Muscle layer of duodenum (tissue), 2 donors: ENCODE measurements around the gene PRPF8.
"Not testable (repeated sequence)": the region's sequence is repeated elsewhere in the genome, so short reads cannot be mapped to it uniquely, and the experiment has no call there.

Experiments
- H3K27ac ChIP-seq: one replicate; pipeline ENCODE4 v1.7.0; 2013; ENCODE audit warnings: mild to moderate bottlenecking, low read length
- H3K27me3 ChIP-seq: one replicate; pipeline ENCODE4 v1.7.0; 2013; ENCODE audit warnings: low read depth, mild to moderate bottlenecking, control low read depth, low read length
- H3K36me3 ChIP-seq, 2 donors: one replicate each; pipeline ENCODE4 v1.7.0; 2013; ENCODE audit warnings: low read length in 2 of 2, control low read depth in 1 of 2, mild to moderate bottlenecking in 1 of 2; ENCODE audit not compliant: insufficient read depth in 2 of 2, control insufficient read depth in 1 of 2
- H3K4me1 ChIP-seq, 2 donors: one replicate each; pipeline ENCODE4 v1.7.0; 2013; ENCODE audit warnings: low read length in 2 of 2, mild to moderate bottlenecking in 2 of 2, control low read depth in 1 of 2, moderate library complexity in 1 of 2; ENCODE audit not compliant: insufficient read depth in 2 of 2, control insufficient read depth in 1 of 2
- H3K4me3 ChIP-seq, 2 donors: one replicate each; pipeline ENCODE4 v1.7.0; 2013; ENCODE audit warnings: low read length in 2 of 2, low read depth in 1 of 2, mild to moderate bottlenecking in 1 of 2
- H3K9me3 ChIP-seq, 2 donors: one replicate each; pipeline ENCODE4 v1.7.0; 2013; ENCODE audit warnings: low read length in 2 of 2, control low read depth in 1 of 2, mild to moderate bottlenecking in 1 of 2; ENCODE audit not compliant: control insufficient read depth in 1 of 2
- donor health status: healthy.

The PRPF8 gene

GRCh38 chr17:1725642-1726511 is 41.2 kb upstream of the PRPF8 start:
- peak overlapping the region; percentile 57 to 78 for H3K4me3 ChIP-seq
- peaks cover 0 to 32% of the 10 kb centered on the region in 2 donors for H3K36me3 ChIP-seq
- H3K27ac ChIP-seq = no peak overlapping the region
- no peaks in the 10 kb centered on the region for H3K27me3 ChIP-seq
- H3K9me3 ChIP-seq = no peaks in the 10 kb centered on the region
- peaks cover 0 to 28% of the 10 kb centered on the region in 2 donors for H3K4me1 ChIP-seq

GRCh38 chr17:1724869-1725641 is 40.4 kb upstream of the PRPF8 start:
- H3K36me3 ChIP-seq = peaks cover 0 to 27% of the 10 kb centered on the region in 2 donors
- peaks cover 0 to 33% of the 10 kb centered on the region in 2 donors for H3K4me1 ChIP-seq
- H3K9me3 ChIP-seq = no peaks in the 10 kb centered on the region
- H3K27me3 ChIP-seq = no peaks in the 10 kb centered on the region
- H3K27ac ChIP-seq = no peak overlapping the region
- H3K4me3 ChIP-seq = peak overlapping the region; percentile 57 to 78

GRCh38 chr17:1724351-1724868 is 39.7 kb upstream of the PRPF8 start, which contains the start of gene WDR81:
TSS of gene WDR81 (plus strand) at chr17:1724704. CDS start at chr17:1724960, 256 bp downstream.
- Histone ChIP-seq H3K4me1 (peaks cover 0 to 33% of the 10 kb centered on the region in 2 donors), H3K27me3 (no peaks in the 10 kb centered on the region)

GRCh38 chr17:1722022-1722421 is 37.4 kb upstream of the PRPF8 start:
- Histone ChIP-seq H3K4me1 (peaks cover 4 to 42% of the 10 kb centered on the region in 2 donors), H3K36me3 (peaks cover 0 to 12% of the 10 kb centered on the region in 2 donors)
- not testable (repeated sequence) for H3K9me3 ChIP-seq, H3K27ac ChIP-seq, H3K27me3 ChIP-seq, H3K4me3 ChIP-seq

More at GRCh38 chr17:1724351-1724868, 39.7 kb upstream of the PRPF8 start, which contains the start of gene WDR81:
- Histone ChIP-seq H3K4me3 (peak within 1 kb of the TSS; percentile 57 to 78), H3K36me3 (peaks cover 0 to 27% of the 10 kb centered on the region in 2 donors), H3K27ac (peak within 1 kb of the TSS; percentile 23), H3K9me3 (no peaks in the 10 kb centered on the region)

- Histone ChIP-seq H3K27me3 (no peaks in the 10 kb centered on the region), H3K4me1 (peaks cover 4 to 32% of the 10 kb centered on the region in 2 donors), H3K9me3 (no peaks in the 10 kb centered on the region), H3K36me3 (peaks cover 0 to 6% of the 10 kb centered on the region in 2 donors), H3K27ac (no peak overlapping the region), H3K4me3 (no peak overlapping the region)
Measured at GRCh38 chr17:1720856-1721386, 36.3 kb upstream of the PRPF8 start.

- Histone ChIP-seq H3K9me3 (no peaks in the 10 kb centered on the region), H3K27me3 (no peaks in the 10 kb centered on the region), H3K36me3 (peaks cover 6 to 22% of the 10 kb centered on the region in 2 donors), H3K4me3 (no peak overlapping the region), H3K4me1 (peaks cover 11 to 26% of the 10 kb centered on the region in 2 donors), H3K27ac (peak overlapping the region; percentile 98)
Measured at GRCh38 chr17:1718362-1719165, 33.9 kb upstream of the PRPF8 start.

- no peaks in the 10 kb centered on the region for H3K27me3 ChIP-seq
- peak overlapping the region; percentile 98 for H3K27ac ChIP-seq
- peaks cover 20 to 37% of the 10 kb centered on the region in 2 donors for H3K36me3 ChIP-seq
- H3K9me3 ChIP-seq = no peaks in the 10 kb centered on the region
- H3K4me3 ChIP-seq = peak overlapping the region; percentile 62 to 91
- H3K4me1 ChIP-seq = peaks cover 17 to 37% of the 10 kb centered on the region in 2 donors
Measured at GRCh38 chr17:1716912-1717695, 32.4 kb upstream of the PRPF8 start.

GRCh38 chr17:1716076-1716911 is 31.6 kb upstream of the PRPF8 start:
- no peaks in the 10 kb centered on the region for H3K27me3 ChIP-seq
- H3K4me1 ChIP-seq = peaks cover 17 to 41% of the 10 kb centered on the region in 2 donors
- H3K9me3 ChIP-seq = no peaks in the 10 kb centered on the region
- peak overlapping the region; percentile 98 for H3K27ac ChIP-seq
- H3K4me3 ChIP-seq = peak overlapping the region; percentile 71 to 92
- H3K36me3 ChIP-seq = peaks cover 27 to 43% of the 10 kb centered on the region in 2 donors

- Histone ChIP-seq H3K27ac (peak overlapping the region; percentile 98), H3K4me1 (peaks cover 17 to 39% of the 10 kb centered on the region in 2 donors), H3K27me3 (no peaks in the 10 kb centered on the region), H3K9me3 (no peaks in the 10 kb centered on the region), H3K4me3 (peak overlapping the region; percentile 71 to 92), H3K36me3 (peaks cover 27 to 43% of the 10 kb centered on the region in 2 donors)
Measured at GRCh38 chr17:1715803-1716075, 31.1 kb upstream of the PRPF8 start.
